Left cardiac atrium (tissue), 4 donors: ENCODE measurements around the gene SELENOK. TPM values are rescaled to one million over a fixed set of nuclear protein-coding genes. Genes with fewer than 3 reads are reported as not detected.

Source experiments
- ATAC-seq, 2 donors: fragments of 200-7000 bp; cut with Tn5 transposase; one replicate each; pipeline ENCODE4 v1.9.1; 2020; ENCODE audit warnings: mild to moderate bottlenecking in 2 of 2, moderate library complexity in 2 of 2
- DNase-seq: peaks from one replicate; pipeline ENCODE4 v3.0.0-alpha.2; 2020
- intact Hi-C, 2 donors: fragments of 100-400 bp; cut with DNase I; formaldehyde crosslinking; loops; one replicate each; pipeline versions ENCODE4 v1.14.1 to v1.15.1; 2022 to 2023
- total RNA-seq, 2 donors: library from RNA; stranded (reverse); fragmentation: NEBNext Ultra II Directional; extraction: Animal tissue kit (Norgen Biotek cat#: 25700); gene quantifications; one replicate each; pipeline ENCODE4 v1.2.1, GENCODE V29; 2021
- donor health status: DM: no; HTN: yes; CAD: no.
- donor health status: DM: no; HTN: yes; CAD: no; lungs with severe emphysema.
- donor health status: DM: yes; HTN: yes; CAD: no.
- donor health status: Dilated cardiomyopathy.

Gene SELENOK
- total RNA-seq, 2 donors from 2014 or later = 69.1 to 99.9 TPM

DNA sequence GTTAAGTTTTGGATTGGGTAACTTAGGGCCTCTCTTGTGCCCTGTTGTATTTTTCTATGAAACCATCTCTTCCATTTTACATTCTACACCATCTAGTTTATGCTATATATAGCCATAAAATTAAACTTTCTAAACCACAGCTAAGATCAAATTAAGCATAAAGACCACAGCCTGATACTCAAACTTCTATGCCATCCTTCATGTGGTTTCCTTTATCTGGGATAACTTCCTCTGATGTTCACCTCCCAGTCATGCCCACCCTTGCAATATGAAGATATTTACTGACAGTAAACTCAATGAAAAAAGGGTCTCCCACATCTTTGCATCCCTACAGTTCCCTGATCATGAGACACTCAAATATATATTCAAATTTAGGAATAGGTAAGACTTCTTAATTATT, 4.2 kb downstream of the SELENOK start:
- DNase-seq = no peak
- intact Hi-C loops = no loop called here
- no peak for ATAC-seq

DNA sequence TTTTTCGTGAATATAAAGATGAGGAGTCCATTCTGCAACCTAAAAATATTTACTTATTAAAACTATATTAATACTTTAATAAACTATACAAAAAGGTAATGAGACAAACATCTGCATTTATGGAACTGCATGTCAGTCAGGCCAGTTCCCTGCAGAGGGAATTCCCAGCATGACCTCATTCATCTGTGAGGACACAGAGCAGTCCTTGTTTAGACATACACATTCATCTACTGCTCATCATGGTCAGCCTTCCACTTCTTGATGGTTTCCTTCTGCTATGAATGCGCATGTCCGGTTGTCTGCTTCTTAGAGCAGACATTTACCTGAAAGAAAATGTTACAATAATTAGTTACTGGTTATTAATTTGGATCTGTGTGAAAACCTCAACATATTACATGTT, 6.4 kb downstream of the SELENOK start:
- intact Hi-C loops = no loop called here
- DNase-seq (no peak), ATAC-seq (no peak)

DNA sequence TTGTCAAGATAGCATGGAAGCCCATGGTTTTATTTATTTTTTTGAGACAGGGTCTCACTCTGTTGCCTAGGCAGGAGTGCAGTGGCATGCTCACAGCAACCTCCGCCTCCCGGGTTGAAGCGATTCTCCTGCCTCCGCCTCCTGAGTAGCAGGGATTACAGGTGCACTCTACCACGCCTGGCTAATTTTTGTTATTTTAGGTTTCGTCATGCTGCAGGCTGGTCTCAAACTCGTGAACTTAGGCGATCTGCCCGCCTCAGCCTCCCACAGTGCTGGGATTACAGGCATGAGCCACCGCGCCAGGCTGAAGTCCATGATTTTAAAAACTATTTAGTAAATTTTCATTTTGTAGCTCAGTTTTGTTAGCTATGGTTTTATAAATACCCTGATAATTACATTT, 7.0 kb downstream of the SELENOK start:
- DNase-seq = no peak
- ATAC-seq = no peak
- intact Hi-C loops = no loop called here

DNA sequence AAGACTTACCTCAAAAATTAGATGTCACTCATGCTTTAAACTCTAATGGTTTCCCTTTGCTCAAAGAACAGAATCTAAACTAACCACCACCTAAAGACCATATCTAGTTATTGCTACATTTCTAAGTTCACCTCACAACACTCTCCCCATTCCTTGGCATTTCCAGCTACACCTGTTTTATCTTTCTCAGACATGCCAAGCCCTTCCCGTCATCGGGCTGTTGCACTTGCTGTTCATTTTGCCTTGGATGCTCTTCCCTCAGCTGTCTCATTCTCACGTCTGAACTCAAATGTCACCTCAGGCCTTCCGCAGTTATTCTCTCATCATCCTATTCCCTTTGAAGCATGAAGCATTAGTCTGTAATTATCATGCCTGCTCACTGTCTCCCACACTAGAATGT, 8.7 kb downstream of the SELENOK start:
- ATAC-seq = no peak

DNA sequence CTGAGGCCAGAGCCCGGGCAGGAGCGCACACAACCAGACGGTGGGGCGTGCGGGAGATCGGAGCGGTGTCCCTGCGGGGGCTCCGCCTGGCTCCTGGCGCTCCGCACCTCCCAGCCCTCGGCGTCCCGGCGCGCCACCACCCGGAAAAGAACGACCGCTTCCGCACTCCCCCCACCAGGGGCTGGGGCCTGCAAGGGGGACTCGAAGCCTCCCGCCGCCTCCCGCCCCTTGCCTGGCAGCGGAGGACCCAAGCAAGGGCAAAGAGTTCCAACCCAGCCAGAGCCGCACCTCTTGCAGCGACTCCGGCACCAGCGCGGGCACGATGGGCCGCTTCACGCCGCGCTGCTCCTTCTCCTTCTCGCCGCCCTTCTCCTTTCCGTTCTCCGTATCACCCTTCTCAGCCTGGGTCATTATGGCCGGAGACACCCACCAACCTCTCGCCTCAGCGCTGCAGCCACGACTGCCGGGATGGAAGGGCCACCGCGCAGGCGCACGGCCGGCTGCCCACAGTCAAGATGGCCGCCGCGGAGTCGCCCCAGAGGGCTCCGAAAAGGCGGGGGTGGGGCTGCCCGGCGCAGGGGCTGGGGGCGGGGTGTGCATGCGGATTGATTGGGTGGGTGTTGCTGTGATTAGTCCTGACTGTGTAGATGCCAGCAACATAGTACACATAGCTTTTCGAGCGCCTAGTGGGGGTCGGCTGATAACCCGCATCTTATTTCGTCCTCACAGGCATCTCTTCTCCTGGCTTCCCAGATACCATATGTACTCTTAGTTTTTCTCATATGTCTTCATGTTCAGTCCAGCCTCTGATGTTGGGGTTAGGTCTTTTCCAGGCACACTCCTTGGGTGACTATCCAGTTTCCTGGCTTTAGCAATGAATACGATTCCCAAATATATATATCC, 9.7 kb downstream of the SELENOK start, which contains the start of gene ACTR8:
TSS of gene ACTR8 (minus strand) at position 462 of the 903 bp plus-strand sequence. CDS start at position 411, 51 bp downstream.
- ATAC-seq (peak; percentile 97 to 98), DNase-seq (peak; percentile 89)
- intact Hi-C loops = no loop called here

More for the DNA sequence above, 8.7 kb downstream of the SELENOK start:
- no peak for DNase-seq
- intact Hi-C loops = no loop called here

DNA sequence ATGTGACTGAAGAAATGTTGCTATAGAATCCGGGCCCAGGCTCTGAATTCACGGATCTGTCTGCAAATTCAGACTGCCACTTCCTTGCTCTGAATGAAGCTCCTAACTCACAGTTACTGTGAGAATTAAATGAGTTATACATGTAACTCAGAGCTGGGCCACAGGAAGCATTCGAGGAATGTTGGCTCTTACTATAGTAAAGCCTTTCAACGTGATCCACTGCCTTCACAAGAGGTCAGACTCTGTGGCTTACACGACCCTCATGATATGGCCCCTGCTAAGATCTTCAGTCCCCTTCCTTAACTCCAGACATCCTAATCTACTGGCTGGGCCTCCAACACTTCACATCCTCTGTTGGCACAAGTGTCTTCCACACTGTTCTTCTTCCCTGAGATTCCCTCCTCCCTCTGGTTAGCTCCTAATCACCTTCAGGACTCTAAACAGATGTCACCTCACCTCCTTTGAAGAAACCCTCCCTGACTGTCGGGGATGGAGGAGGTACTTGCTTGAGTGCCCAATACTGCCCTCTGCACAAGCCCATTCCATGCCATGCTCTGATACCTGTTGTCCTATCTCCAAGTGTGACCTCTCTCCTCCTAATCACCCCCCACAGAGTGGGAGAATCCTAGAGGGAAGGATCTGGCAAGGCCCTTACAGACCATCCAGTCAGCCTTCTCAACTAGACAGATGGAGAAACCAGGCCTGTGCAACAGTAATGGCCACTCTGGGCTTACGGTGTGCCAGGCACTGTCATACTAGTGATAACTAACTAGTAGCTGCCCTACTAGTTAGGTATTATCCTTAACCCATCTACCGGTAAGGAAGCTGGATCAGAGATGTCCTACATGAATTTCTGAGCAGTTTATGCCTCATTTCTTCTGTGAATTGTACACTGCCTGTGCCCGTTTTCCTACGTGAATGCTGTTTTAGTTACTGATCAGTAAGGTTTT, 11.0 kb downstream of the SELENOK start:
- intact Hi-C loops = no loop called here
- peak in 1 of 2 donors; percentile 1 for ATAC-seq
- DNase-seq = no peak

DNA sequence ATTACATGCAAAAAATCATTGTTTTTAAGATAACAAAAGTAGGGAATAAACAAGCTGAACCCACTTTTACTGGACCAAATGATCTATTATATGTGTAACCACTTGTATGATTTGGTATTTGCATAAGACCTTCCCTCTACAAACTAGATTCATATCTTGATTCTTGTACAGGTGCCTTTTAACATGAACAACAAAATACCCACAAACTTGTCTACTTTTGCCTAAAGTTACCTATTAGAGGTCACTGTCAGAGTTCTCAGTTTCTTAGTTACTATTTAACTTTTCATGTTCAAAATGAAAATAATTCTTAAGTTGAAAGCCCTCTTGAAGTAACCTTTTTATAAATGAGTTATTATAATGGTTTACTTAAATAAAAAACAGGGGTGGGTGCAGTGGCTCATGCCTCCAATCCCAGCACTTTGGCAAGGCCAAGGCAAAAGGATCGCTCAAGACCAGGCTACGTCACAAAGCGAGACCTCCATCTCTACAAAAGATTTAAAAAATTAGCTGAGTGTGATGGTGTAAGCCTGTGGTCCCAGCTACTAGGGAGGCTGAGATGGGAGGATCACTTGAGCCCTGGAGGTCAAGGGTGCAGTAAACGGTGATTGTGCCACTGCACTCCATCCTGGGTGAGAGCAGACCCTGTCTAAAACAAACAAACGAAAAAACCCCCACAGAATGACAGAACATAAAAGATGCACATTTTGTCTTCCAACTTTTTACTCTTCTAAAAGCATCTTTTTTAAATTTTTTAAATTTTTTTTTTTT, 25.7 kb downstream of the SELENOK start:
- DNase-seq (no peak), ATAC-seq (no peak)
- intact Hi-C loops = no loop called here

DNA sequence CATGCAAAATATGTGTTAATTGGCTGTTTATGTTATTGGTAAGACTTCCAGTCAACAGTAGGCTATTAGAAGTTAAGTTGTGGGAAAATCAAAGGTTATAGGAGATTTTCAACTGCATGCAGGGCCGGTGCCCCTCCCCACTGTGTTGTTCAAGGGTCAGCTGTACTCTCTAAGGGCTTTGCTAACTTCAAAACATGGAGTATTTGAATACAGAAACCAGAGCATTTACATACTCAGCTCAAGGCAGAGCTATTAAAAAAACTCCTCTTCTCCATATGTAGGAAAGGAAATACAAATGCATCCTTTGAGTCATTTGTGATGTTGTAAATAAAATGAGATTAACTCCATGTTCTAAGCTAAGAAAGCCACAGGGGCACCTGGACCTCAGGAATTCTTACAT, 28.5 kb downstream of the SELENOK start:
- no peak for ATAC-seq
- DNase-seq = no peak
- intact Hi-C loops = no loop called here

DNA sequence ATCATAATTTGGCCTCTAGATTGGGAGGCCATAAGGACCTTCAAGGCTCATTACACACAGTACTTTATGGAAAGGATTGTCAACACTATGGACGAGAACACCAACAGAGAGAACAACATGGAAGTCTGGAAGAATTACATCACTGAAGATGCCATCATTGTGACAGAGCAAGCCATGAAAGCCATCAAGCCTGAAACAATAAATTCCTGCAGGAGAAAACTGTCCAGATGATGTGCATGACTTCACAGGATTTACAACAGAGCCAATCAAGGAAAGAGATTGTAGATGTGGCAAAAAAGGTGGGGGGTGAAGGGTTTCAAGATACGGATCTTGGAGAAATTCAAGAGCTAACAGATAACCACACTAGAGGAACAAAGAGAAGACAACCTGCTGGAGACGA, 29.4 kb downstream of the SELENOK start:
- DNase-seq (no peak), ATAC-seq (no peak)
- intact Hi-C loops = no loop called here

DNA sequence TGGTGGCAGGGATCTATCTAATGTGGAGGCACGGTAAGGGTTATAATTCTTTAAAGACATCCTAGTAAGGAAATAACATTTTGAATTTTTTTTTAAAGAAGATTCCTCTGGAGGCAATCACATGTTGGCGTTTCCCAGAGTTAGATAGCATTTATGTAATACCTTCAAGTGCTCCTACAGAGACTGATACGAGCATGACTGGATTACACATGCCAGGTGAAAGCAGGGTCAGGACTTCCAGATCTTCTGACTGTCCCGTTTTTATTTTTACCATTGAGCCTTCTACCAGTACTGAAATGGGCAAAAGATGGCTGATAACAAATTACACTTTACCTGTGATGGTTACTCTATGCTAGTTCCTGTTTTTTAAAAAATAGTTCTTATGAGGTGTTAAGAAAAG, 31.5 kb downstream of the SELENOK start:
- DNase-seq = no peak
- intact Hi-C loops = no loop called here
- ATAC-seq = peak; percentile 34 to 52

DNA sequence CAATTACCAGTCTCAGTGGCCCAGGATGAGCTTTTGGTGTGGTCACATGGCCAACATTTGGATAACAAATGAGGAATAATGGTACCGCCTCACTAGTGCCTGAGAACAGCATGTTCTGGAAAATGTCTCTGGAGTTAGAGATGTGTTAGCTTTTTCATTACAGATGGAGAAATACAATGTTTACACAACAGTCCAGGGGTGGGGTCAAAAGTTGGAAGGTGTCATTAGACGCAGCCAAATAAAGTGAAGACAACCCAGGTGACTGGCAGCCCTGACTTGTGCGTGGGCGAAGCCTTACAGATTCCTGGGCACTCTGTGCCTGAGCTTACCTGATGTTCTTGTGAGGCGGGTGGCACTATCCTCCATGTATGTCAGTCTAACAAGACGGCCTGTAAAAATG, 32.5 kb downstream of the SELENOK start:
- DNase-seq = no peak
- ATAC-seq = no peak
- intact Hi-C loops = loop anchor here in 1 of 2 donors (10.0 kb wide), 1 partner anchor 134 kb away; no protein-coding TSS in a partner anchor

DNA sequence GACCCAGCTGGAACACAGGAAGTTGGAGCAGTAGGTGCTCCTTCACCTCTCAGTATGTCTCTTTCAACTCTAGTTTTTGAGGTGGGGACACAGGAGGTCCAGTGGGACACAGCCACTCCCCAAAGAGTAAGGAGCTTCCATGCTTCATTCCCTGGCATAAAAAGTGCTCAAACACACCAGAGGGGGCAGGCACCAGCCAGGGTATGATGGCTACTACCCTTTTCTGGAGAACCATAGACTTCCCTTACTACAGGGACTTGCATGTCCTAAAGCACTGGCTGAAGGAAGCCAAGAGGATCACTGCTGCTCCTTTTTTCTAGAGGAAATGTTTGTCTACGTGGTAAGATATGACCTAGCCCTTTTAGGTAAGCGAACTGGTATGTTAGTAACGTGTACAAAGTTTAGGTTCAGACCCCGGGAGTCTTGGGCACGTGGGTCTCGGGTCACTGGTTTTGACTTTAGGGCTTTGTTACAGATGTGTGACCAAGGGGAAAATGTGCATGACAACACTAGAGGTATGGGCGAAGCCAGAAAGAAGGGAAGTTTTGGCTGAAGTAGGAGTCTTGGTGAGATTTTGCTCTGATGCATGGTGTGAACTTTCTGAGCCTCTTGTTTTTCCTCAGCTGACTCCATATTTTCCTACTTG, 33.4 kb downstream of the SELENOK start:
- intact Hi-C loops = loop anchor here in 1 of 2 donors (10.0 kb wide), 1 partner anchor 133 kb away; no protein-coding TSS in a partner anchor
- no peak for ATAC-seq
- no peak for DNase-seq

DNA sequence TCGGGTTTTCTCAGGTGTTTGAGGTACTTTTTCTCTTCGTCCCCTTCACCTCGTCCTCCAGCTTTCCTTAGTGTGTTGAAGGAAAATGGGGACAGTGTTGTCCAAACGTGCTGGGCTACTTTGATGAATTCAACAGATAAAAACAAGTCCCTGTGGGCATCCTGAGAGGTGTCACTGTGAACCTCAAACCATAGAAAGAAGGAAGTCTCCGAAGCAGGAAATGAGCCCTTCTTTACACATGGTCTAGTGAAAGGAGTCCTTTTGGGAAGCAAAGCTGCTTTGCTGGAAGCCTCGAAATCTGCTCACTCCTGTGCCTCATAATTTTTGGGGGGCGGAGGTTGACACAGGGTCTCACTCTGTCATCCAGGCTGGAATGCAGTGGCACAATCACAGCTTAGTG, 34.7 kb downstream of the SELENOK start:
- intact Hi-C loops = loop anchor here in 1 of 2 donors (10.0 kb wide), 1 partner anchor 132 kb away; no protein-coding TSS in a partner anchor
- ATAC-seq (no peak), DNase-seq (no peak)

DNA sequence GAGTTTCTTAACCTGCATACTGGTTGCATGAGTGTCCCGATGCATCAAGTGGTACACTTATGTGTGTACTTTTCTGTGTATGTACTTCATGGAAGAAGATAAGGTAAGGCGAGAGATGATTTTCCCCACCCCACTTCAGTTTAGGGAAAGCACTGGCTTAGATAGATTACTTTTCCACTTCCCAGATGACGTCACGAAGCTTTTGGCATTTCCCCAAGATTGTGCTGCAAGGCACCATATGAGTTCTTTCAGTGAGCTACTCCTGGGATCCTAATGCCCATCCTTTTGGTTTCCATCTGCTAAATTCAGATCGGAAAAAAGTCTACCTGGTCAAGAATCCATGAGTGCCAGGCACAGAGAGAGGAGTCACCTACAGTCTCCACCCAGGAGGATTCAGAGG, 40.8 kb downstream of the SELENOK start:
- ATAC-seq = no peak
- intact Hi-C loops = loop anchor here in 1 of 2 donors (10.0 kb wide), 1 partner anchor 126 kb away; no protein-coding TSS in a partner anchor
- no peak for DNase-seq

DNA sequence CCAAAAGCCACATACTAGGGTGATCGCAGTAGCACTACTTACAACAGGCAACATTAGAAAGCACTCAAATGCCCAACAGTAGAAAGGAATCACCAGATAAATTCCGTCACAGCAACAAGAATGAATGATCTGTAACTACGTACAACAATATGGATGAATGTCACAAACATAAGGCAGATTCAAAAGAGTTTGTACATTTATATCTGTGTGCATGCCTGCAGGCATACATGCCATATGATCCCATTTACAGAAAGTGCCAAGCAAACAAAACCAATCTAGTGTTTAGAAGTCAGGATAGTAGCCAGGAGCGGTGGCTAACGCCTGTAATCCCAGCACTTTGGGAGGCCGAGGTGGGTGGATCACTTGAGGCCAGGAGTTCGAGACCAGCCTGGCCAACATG, 41.7 kb downstream of the SELENOK start:
- DNase-seq (no peak), ATAC-seq (no peak)
- intact Hi-C loops = loop anchor here in 1 of 2 donors (10.0 kb wide), 1 partner anchor 125 kb away; no protein-coding TSS in a partner anchor

DNA sequence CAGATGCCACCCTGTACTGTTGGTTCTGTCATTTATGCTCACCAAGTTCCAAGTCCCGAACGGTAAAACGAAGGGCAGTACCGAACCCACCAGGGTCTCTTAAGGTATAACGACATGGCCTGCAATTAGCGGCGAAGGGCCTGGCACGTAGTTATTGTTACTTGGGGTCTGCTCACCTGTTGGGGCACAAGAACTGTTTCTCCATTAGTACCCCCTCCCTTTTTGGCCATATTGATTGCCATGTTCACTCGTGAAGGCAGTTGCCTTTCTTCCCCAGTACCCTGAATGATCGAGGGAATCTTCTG, 44.9 kb downstream of the SELENOK start:
- no peak for DNase-seq
- intact Hi-C loops = no loop called here
- no peak for ATAC-seq

DNA sequence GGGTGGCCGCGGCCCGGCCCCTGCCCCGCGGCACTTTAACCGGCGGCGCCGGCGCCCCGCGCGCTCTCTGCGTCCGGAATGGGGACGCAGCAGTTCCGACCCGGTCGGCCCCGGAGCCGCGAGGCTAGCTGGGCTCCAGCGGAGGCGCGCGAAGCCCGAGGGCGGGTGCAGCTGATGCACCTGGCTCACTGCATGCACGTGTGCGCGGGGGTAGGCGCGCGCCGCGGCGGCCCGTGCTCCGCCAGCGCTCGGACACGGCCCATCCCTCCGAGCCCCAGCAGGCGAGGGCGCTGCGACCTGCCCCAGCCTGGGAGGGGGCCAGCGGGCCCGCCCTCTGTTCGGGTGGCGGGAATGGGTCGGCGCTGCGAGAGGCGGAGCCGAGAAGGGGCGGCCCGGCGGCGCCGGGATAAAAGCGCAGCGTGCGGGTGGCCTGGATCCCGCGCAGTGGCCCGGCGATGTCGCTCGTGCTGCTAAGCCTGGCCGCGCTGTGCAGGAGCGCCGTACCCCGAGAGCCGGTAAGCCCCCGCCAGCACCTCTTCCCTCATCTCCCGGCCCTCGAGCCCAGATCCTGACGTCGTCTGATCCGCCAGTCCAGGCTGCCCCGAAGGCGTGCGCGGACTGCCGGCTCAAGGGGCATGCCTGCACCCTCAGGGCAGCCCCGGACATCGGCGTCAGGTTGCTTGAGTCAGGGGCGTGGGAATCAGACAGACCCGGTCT, 45.4 kb downstream of the SELENOK start, which contains the start of the genes CHDH and IL17RB:
TSS of gene CHDH (minus strand) at position 286 of the 717 bp plus-strand sequence. CDS start 22,411 bp downstream, outside the sequence.
TSS of gene IL17RB (plus strand) at position 435 of the 717 bp plus-strand sequence. CDS start at position 456, 21 bp downstream.
- ATAC-seq (peak; percentile 83 to 88), DNase-seq (peak; percentile 68)
- intact Hi-C loops = no loop called here

DNA sequence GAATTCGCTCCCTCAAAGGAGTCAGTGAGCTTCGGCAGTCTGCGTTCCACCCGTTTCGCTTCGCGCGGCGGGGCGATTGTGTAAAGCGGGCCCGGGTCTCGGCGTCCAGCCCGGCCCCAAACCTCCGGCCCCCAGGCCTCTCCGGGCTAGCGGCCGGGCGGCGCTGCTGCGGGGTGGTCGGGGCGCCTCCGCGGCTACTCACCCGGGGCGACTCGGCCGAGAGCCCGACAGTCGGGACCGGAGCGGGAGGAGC, 45.9 kb downstream of the SELENOK start:
- intact Hi-C loops = no loop called here
- ATAC-seq (peak in 1 of 2 donors; percentile 35), DNase-seq (no peak)
